DND-41 (cell line): Measurements from ENCODE around the gene LPIN1.

ENCODE experiments used
- EZH2 ChIP-seq: IDR thresholded peaks from 3 replicates; pipeline ENCODE4 v1.6.1; 2012; ENCODE audit warnings: borderline replicate concordance, low read depth, mild to moderate bottlenecking, moderate library complexity, low read length, inconsistent platforms; ENCODE audit not compliant: severe bottlenecking
- TF ChIP-seq, protein P1 (sequence below): IDR thresholded peaks from 2 replicates; pipeline ENCODE4 v1.5.1; 2012; ENCODE audit warnings: borderline replicate concordance, low read length, moderate library complexity, mild to moderate bottlenecking; ENCODE audit not compliant: poor library complexity, severe bottlenecking; ENCODE audit errors: extremely low read depth

GRCh38 chr2:11797846-11798245 is 51.4 kb downstream of the LPIN1 start:
- TF ChIP-seq, protein P1, sequence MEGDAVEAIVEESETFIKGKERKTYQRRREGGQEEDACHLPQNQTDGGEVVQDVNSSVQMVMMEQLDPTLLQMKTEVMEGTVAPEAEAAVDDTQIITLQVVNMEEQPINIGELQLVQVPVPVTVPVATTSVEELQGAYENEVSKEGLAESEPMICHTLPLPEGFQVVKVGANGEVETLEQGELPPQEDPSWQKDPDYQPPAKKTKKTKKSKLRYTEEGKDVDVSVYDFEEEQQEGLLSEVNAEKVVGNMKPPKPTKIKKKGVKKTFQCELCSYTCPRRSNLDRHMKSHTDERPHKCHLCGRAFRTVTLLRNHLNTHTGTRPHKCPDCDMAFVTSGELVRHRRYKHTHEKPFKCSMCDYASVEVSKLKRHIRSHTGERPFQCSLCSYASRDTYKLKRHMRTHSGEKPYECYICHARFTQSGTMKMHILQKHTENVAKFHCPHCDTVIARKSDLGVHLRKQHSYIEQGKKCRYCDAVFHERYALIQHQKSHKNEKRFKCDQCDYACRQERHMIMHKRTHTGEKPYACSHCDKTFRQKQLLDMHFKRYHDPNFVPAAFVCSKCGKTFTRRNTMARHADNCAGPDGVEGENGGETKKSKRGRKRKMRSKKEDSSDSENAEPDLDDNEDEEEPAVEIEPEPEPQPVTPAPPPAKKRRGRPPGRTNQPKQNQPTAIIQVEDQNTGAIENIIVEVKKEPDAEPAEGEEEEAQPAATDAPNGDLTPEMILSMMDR = no peak
- TF ChIP-seq EZH2 = no peak
